ENCODE data around the gene KBTBD12. TPM values are rescaled to one million over a fixed set of nuclear protein-coding genes. Genes with fewer than 3 reads are reported as not detected.

The KBTBD12 gene
- total RNA-seq, 1 experiment from 2014 or later: not detected

- Histone ChIP-seq H4K20me1 (ENCODE audit: insufficient read depth, low read depth, low read length) (no peaks in the 10 kb centered on the region), H3K9me2 (replicated peaks; ENCODE audit: insufficient read depth, low read length) (no peaks in the 10 kb centered on the region), H3K36me3 (ENCODE audit: insufficient read depth, low read length) (no peaks in the 10 kb centered on the region), H3K4me1 (ENCODE audit: low read length) (peaks cover 6% of the 10 kb centered on the region; the same call in 1 of the 2 replicates), H3K9me3 (ENCODE audit: low read length) (no peaks in the 10 kb centered on the region), H3K27me3 (ENCODE audit: low read length) (no peaks in the 10 kb centered on the region), H3K27ac (ENCODE audit: low read length) (no peak overlapping the region), H3K4me3 (ENCODE audit: low read length) (no peak overlapping the region), H3K9ac (ENCODE audit: low read length) (no peak overlapping the region), H3K4me2 (ENCODE audit: low read depth, low read length, poor library complexity, severe bottlenecking) (no peak overlapping the region), H2AFZ (ENCODE audit: low read length) (no peak overlapping the region), H3K79me2 (ENCODE audit: low read length) (no peaks in the 10 kb centered on the region)
- no peak for DNase-seq
Measured at GRCh38 chr3:127985655-127986225, 70.7 kb downstream of the KBTBD12 start.

- H2AFZ ChIP-seq (ENCODE audit: low read length): no peak overlapping the region
- no peak overlapping the region for H3K4me2 ChIP-seq (ENCODE audit: low read depth, low read length, poor library complexity, severe bottlenecking)
- no peak overlapping the region for H3K27ac ChIP-seq (ENCODE audit: low read length)
- no peak overlapping the region for H3K4me3 ChIP-seq (ENCODE audit: low read length)
- peaks cover 6% of the 10 kb centered on the region; the same call in 1 of the 2 replicates for H3K4me1 ChIP-seq (ENCODE audit: low read length)
- no peaks in the 10 kb centered on the region for H3K27me3 ChIP-seq (ENCODE audit: low read length)
- H3K9me3 ChIP-seq (ENCODE audit: low read length): no peaks in the 10 kb centered on the region
- DNase-seq: no peak
- no peaks in the 10 kb centered on the region for H3K36me3 ChIP-seq (ENCODE audit: insufficient read depth, low read length)
- H3K9me2 ChIP-seq (replicated peaks; ENCODE audit: insufficient read depth, low read length): no peaks in the 10 kb centered on the region
- no peak overlapping the region for H3K9ac ChIP-seq (ENCODE audit: low read length)
- no peaks in the 10 kb centered on the region for H3K79me2 ChIP-seq (ENCODE audit: low read length)
- H4K20me1 ChIP-seq (ENCODE audit: insufficient read depth, low read depth, low read length): no peaks in the 10 kb centered on the region
Measured at GRCh38 chr3:127986803-127987202, 71.8 kb downstream of the KBTBD12 start.

- Histone ChIP-seq H3K79me2 (ENCODE audit: low read length) (no peaks in the 10 kb centered on the region), H3K36me3 (ENCODE audit: insufficient read depth, low read length) (no peaks in the 10 kb centered on the region), H3K4me2 (ENCODE audit: low read depth, low read length, poor library complexity, severe bottlenecking) (no peak overlapping the region), H3K9me2 (replicated peaks; ENCODE audit: insufficient read depth, low read length) (no peaks in the 10 kb centered on the region), H2AFZ (ENCODE audit: low read length) (no peak overlapping the region), H3K27ac (ENCODE audit: low read length) (no peak overlapping the region), H3K9ac (ENCODE audit: low read length) (no peak overlapping the region), H3K27me3 (ENCODE audit: low read length) (no peaks in the 10 kb centered on the region), H3K4me1 (ENCODE audit: low read length) (peaks cover 6% of the 10 kb centered on the region; the same call in 1 of the 2 replicates), H4K20me1 (ENCODE audit: insufficient read depth, low read depth, low read length) (no peaks in the 10 kb centered on the region), H3K4me3 (ENCODE audit: low read length) (no peak overlapping the region), H3K9me3 (ENCODE audit: low read length) (no peaks in the 10 kb centered on the region)
- DNase-seq: no peak
Measured at GRCh38 chr3:127987309-127987995, 72.4 kb downstream of the KBTBD12 start.

- Histone ChIP-seq H2AFZ (ENCODE audit: low read length) (no peak overlapping the region), H3K9me2 (replicated peaks; ENCODE audit: insufficient read depth, low read length) (no peaks in the 10 kb centered on the region), H3K4me3 (ENCODE audit: low read length) (no peak overlapping the region), H3K36me3 (ENCODE audit: insufficient read depth, low read length) (no peaks in the 10 kb centered on the region), H3K9ac (ENCODE audit: low read length) (no peak overlapping the region), H4K20me1 (ENCODE audit: insufficient read depth, low read depth, low read length) (no peaks in the 10 kb centered on the region), H3K4me2 (ENCODE audit: low read depth, low read length, poor library complexity, severe bottlenecking) (no peak overlapping the region), H3K27ac (ENCODE audit: low read length) (no peak overlapping the region), H3K27me3 (ENCODE audit: low read length) (no peaks in the 10 kb centered on the region), H3K4me1 (ENCODE audit: low read length) (peaks cover 6% of the 10 kb centered on the region; the same call in 1 of the 2 replicates), H3K79me2 (ENCODE audit: low read length) (no peaks in the 10 kb centered on the region), H3K9me3 (ENCODE audit: low read length) (no peaks in the 10 kb centered on the region)
- no peak for DNase-seq
Measured at GRCh38 chr3:127988770-127989557, 73.9 kb downstream of the KBTBD12 start.

- H3K9me3 ChIP-seq (ENCODE audit: low read length): no peaks in the 10 kb centered on the region
- no peak overlapping the region for H2AFZ ChIP-seq (ENCODE audit: low read length)
- no peak overlapping the region for H3K4me3 ChIP-seq (ENCODE audit: low read length)
- H3K9ac ChIP-seq (ENCODE audit: low read length): no peak overlapping the region
- H3K36me3 ChIP-seq (ENCODE audit: insufficient read depth, low read length): no peaks in the 10 kb centered on the region
- no peak for DNase-seq
- H3K27me3 ChIP-seq (ENCODE audit: low read length): no peaks in the 10 kb centered on the region
- H3K4me2 ChIP-seq (ENCODE audit: low read depth, low read length, poor library complexity, severe bottlenecking): no peak overlapping the region
- H4K20me1 ChIP-seq (ENCODE audit: insufficient read depth, low read depth, low read length): no peaks in the 10 kb centered on the region
- no peak overlapping the region for H3K27ac ChIP-seq (ENCODE audit: low read length)
- peaks cover 6% of the 10 kb centered on the region; the same call in 1 of the 2 replicates for H3K4me1 ChIP-seq (ENCODE audit: low read length)
- H3K79me2 ChIP-seq (ENCODE audit: low read length): no peaks in the 10 kb centered on the region
- no peaks in the 10 kb centered on the region for H3K9me2 ChIP-seq (replicated peaks; ENCODE audit: insufficient read depth, low read length)
Measured at GRCh38 chr3:127990051-127990450, 75.0 kb downstream of the KBTBD12 start.

GRCh38 chr3:127990461-127990860 lies 75.4 kb downstream of the KBTBD12 start:
- Histone ChIP-seq H3K4me2 (ENCODE audit: low read depth, low read length, poor library complexity, severe bottlenecking) (no peak overlapping the region), H2AFZ (ENCODE audit: low read length) (no peak overlapping the region), H3K9ac (ENCODE audit: low read length) (no peak overlapping the region), H3K4me1 (ENCODE audit: low read length) (peaks cover 6% of the 10 kb centered on the region; the same call in 1 of the 2 replicates), H3K27me3 (ENCODE audit: low read length) (no peaks in the 10 kb centered on the region), H4K20me1 (ENCODE audit: insufficient read depth, low read depth, low read length) (no peaks in the 10 kb centered on the region), H3K4me3 (ENCODE audit: low read length) (no peak overlapping the region), H3K36me3 (ENCODE audit: insufficient read depth, low read length) (no peaks in the 10 kb centered on the region), H3K9me2 (replicated peaks; ENCODE audit: insufficient read depth, low read length) (no peaks in the 10 kb centered on the region), H3K9me3 (ENCODE audit: low read length) (no peaks in the 10 kb centered on the region), H3K27ac (ENCODE audit: low read length) (no peak overlapping the region), H3K79me2 (ENCODE audit: low read length) (no peaks in the 10 kb centered on the region)
- no peak for DNase-seq

- no peaks in the 10 kb centered on the region for H4K20me1 ChIP-seq (ENCODE audit: insufficient read depth, low read depth, low read length)
- H3K9me3 ChIP-seq (ENCODE audit: low read length): no peaks in the 10 kb centered on the region
- no peaks in the 10 kb centered on the region for H3K79me2 ChIP-seq (ENCODE audit: low read length)
- no peak for DNase-seq
- H3K4me1 ChIP-seq (ENCODE audit: low read length): peaks cover 6% of the 10 kb centered on the region; the same call in 1 of the 2 replicates
- no peaks in the 10 kb centered on the region for H3K9me2 ChIP-seq (replicated peaks; ENCODE audit: insufficient read depth, low read length)
- no peak overlapping the region for H3K27ac ChIP-seq (ENCODE audit: low read length)
- no peak overlapping the region for H3K4me3 ChIP-seq (ENCODE audit: low read length)
- no peak overlapping the region for H3K4me2 ChIP-seq (ENCODE audit: low read depth, low read length, poor library complexity, severe bottlenecking)
- no peaks in the 10 kb centered on the region for H3K36me3 ChIP-seq (ENCODE audit: insufficient read depth, low read length)
- H3K27me3 ChIP-seq (ENCODE audit: low read length): no peaks in the 10 kb centered on the region
- no peak overlapping the region for H2AFZ ChIP-seq (ENCODE audit: low read length)
- no peak overlapping the region for H3K9ac ChIP-seq (ENCODE audit: low read length)
Measured at GRCh38 chr3:127991251-127991650, 76.2 kb downstream of the KBTBD12 start.

GRCh38 chr3:127991681-127992080 lies 76.6 kb downstream of the KBTBD12 start:
- Histone ChIP-seq H3K36me3 (ENCODE audit: insufficient read depth, low read length) (no peaks in the 10 kb centered on the region), H3K27ac (ENCODE audit: low read length) (no peak overlapping the region), H3K9ac (ENCODE audit: low read length) (no peak overlapping the region), H3K79me2 (ENCODE audit: low read length) (no peaks in the 10 kb centered on the region), H4K20me1 (ENCODE audit: insufficient read depth, low read depth, low read length) (no peaks in the 10 kb centered on the region), H2AFZ (ENCODE audit: low read length) (no peak overlapping the region), H3K27me3 (ENCODE audit: low read length) (no peaks in the 10 kb centered on the region), H3K4me3 (ENCODE audit: low read length) (no peak overlapping the region), H3K9me3 (ENCODE audit: low read length) (no peaks in the 10 kb centered on the region), H3K4me1 (ENCODE audit: low read length) (peaks cover 6% of the 10 kb centered on the region; the same call in 1 of the 2 replicates), H3K9me2 (replicated peaks; ENCODE audit: insufficient read depth, low read length) (no peaks in the 10 kb centered on the region), H3K4me2 (ENCODE audit: low read depth, low read length, poor library complexity, severe bottlenecking) (no peak overlapping the region)
- no peak for DNase-seq
